Measurements from ENCODE around the gene MUC5B. TPM values are rescaled to one million over a fixed set of nuclear protein-coding genes. Genes with fewer than 3 reads are reported as not detected.

MUC5B gene
- total RNA-seq, 1 donor from 2014 or later: not detected

- no peak for TF ChIP-seq CTCF (IDR thresholded peaks at IDR 0.05; ENCODE audit: insufficient read depth, low read length, severe bottlenecking)
- H3K27me3 ChIP-seq (ENCODE audit: control insufficient read depth, insufficient read depth, low read length): no peaks in the 10 kb centered on the region
- H3K4me3 ChIP-seq (ENCODE audit: low read depth, low read length): no peak overlapping the region
- DNase-seq (ENCODE audit: low read depth) (no peak), FAIRE-seq (no peak)
- H3K36me3 ChIP-seq (ENCODE audit: control insufficient read depth, insufficient read depth, low read length): no peaks in the 10 kb centered on the region
Observed at GRCh38 chr11:1235306-1235900, 12.5 kb downstream of the MUC5B start.

GRCh38 chr11:1235901-1236315 lies 13.0 kb downstream of the MUC5B start:
- no peak for FAIRE-seq
- Histone ChIP-seq H3K27me3 (ENCODE audit: control insufficient read depth, insufficient read depth, low read length) (no peaks in the 10 kb centered on the region), H3K36me3 (ENCODE audit: control insufficient read depth, insufficient read depth, low read length) (no peaks in the 10 kb centered on the region), H3K4me3 (ENCODE audit: low read depth, low read length) (no peak overlapping the region)
- no peak for TF ChIP-seq CTCF (IDR thresholded peaks at IDR 0.05; ENCODE audit: insufficient read depth, low read length, severe bottlenecking)
- DNase-seq (ENCODE audit: low read depth): no peak

- no peaks in the 10 kb centered on the region for H3K36me3 ChIP-seq (ENCODE audit: control insufficient read depth, insufficient read depth, low read length)
- no peaks in the 10 kb centered on the region for H3K27me3 ChIP-seq (ENCODE audit: control insufficient read depth, insufficient read depth, low read length)
- no peak for TF ChIP-seq CTCF (IDR thresholded peaks at IDR 0.05; ENCODE audit: insufficient read depth, low read length, severe bottlenecking)
- DNase-seq (ENCODE audit: low read depth) (no peak), FAIRE-seq (no peak)
- no peak overlapping the region for H3K4me3 ChIP-seq (ENCODE audit: low read depth, low read length)
Observed at GRCh38 chr11:1236316-1237127, 13.7 kb downstream of the MUC5B start.

DNA sequence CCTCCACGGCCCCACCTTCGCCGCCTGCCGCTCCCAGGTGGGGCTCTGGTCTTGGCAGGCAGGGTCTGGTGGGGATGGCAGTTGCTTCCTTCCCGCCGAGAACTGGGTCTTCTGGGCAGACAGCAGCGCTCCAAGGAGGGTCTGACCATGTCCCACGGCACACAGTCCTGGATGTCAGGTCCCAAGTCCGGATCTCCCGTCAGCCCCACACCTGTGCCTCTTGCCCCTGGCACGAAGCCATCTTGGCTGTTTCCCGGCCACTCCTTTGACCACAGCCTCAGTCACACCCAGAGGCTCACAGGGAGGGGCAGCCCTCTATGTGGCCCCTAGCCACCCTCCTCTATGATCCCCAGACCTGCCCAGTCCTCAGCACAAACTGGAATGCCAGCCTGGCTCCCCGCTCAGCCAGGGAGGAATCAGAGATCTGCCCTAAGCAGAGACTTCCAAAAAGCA lies 14.3 kb downstream of the MUC5B start:
- FAIRE-seq (no peak), DNase-seq (ENCODE audit: low read depth) (no peak)
- Histone ChIP-seq H3K36me3 (ENCODE audit: control insufficient read depth, insufficient read depth, low read length) (no peaks in the 10 kb centered on the region), H3K27me3 (ENCODE audit: control insufficient read depth, insufficient read depth, low read length) (no peaks in the 10 kb centered on the region), H3K4me3 (ENCODE audit: low read depth, low read length) (no peak overlapping the region)
- no peak for TF ChIP-seq CTCF (IDR thresholded peaks at IDR 0.05; ENCODE audit: insufficient read depth, low read length, severe bottlenecking)

- FAIRE-seq: no peak
- no peaks in the 10 kb centered on the region for H3K36me3 ChIP-seq (ENCODE audit: control insufficient read depth, insufficient read depth, low read length)
- no peaks in the 10 kb centered on the region for H3K27me3 ChIP-seq (ENCODE audit: control insufficient read depth, insufficient read depth, low read length)
- no peak overlapping the region for H3K4me3 ChIP-seq (ENCODE audit: low read depth, low read length)
- no peak for TF ChIP-seq CTCF (IDR thresholded peaks at IDR 0.05; ENCODE audit: insufficient read depth, low read length, severe bottlenecking)
- DNase-seq (ENCODE audit: low read depth): no peak
Observed at GRCh38 chr11:1237851-1238250, 15.0 kb downstream of the MUC5B start.
